ENCODE data around the gene MPZ. TPM values are rescaled to one million over a fixed set of nuclear protein-coding genes. Genes with fewer than 3 reads are reported as not detected.

The MPZ gene
- total and polyA plus RNA-seq, 10 of the 15 experiments (the other 5 are each of a cell fraction or from before 2014, with no cell fraction given): 0.09 to 6.9 (median 4.7) TPM

DNA sequence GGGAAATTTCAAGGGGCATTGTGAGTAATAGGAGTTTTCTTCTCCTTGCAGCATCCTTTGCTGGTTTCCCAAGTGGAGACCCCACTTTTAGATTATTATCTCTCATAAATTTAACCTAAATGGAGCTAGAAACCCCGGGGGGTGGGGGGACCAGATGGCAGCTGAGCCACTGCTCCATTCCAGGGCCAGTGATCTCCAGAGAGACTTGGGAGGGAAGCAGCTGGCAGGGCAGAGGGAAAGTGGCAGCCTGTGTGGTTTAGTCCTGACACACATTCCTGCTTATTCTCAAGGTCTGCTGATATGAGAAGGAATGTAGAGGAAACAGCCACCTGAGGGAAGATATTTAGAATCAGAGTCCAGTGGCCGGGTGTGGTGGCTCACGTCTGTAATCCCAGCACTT lies 34.9 kb downstream of the MPZ start:
- no TSS peak for BruUV-seq (replicated peaks)
- intact Hi-C loops (cut with micrococcal nuclease; ENCODE audit: unreplicated experiment) (no loop called here), in situ Hi-C loops (cut with MboI) (no loop called here)
- Histone ChIP-seq H3K9ac (ENCODE audit: control insufficient read depth, insufficient read depth, low read length) (no peak overlapping the region), H2AFZ (ENCODE audit: control insufficient read depth, low read depth, low read length) (no peak overlapping the region), H3K9me3 (replicated peaks; ENCODE audit: control insufficient read depth, insufficient read depth, low read length) (no peaks in the 10 kb centered on the region), H3K4me3 (no peak overlapping the region), H3K27me3 (replicated peaks in 1 of 2; ENCODE audit: control insufficient read depth in 2 of 2, insufficient read depth in 2 of 2, low read length in 1 of 2) (no peaks in the 10 kb centered on the region; a peak in 1 of 4 replicates), H3K36me3 (ENCODE audit: control insufficient read depth in 2 of 2, insufficient read depth in 2 of 2, low read length in 1 of 2) (no peaks in the 10 kb centered on the region), H3K4me1 (ENCODE audit: control insufficient read depth, insufficient read depth, low read length) (no peaks in the 10 kb centered on the region), H3K79me2 (ENCODE audit: control insufficient read depth, insufficient read depth, low read length) (no peaks in the 10 kb centered on the region), H3K4me2 (ENCODE audit: control insufficient read depth, insufficient read depth) (no peak overlapping the region), H4K20me1 (ENCODE audit: control insufficient read depth, insufficient read depth) (no peaks in the 10 kb centered on the region), H3K27ac (ENCODE audit: control insufficient read depth, insufficient read depth) (no peak overlapping the region)
- 35% methylated on average over 3 of the region's 3 CpGs for WGBS (ENCODE audit: insufficient coverage, insufficient replicate concordance, low lambda C conversion rate, missing lambda C conversion rate)
- ATAC-seq: no peak
- RAD21 ChIA-PET (ENCODE audit: unreplicated experiment): no interaction called here
- POLR2A ChIA-PET: no interaction called here
- SMC1A ChIA-PET (ENCODE audit: uncharacterized antibody, unreplicated experiment): interaction anchor here (1.2 kb wide), 1 partner anchor 16 kb away, joined by 3 read pairs; no protein-coding TSS in a partner anchor
- TF ChIP-seq, protein P1, sequence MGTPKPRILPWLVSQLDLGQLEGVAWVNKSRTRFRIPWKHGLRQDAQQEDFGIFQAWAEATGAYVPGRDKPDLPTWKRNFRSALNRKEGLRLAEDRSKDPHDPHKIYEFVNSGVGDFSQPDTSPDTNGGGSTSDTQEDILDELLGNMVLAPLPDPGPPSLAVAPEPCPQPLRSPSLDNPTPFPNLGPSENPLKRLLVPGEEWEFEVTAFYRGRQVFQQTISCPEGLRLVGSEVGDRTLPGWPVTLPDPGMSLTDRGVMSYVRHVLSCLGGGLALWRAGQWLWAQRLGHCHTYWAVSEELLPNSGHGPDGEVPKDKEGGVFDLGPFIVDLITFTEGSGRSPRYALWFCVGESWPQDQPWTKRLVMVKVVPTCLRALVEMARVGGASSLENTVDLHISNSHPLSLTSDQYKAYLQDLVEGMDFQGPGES (IDR thresholded peaks at IDR 0.05): no peak
- TF ChIP-seq CHD2 (IDR thresholded peaks at IDR 0.05; ENCODE audit: borderline replicate concordance, low read depth, low read length) (no peak), SIN3A (IDR thresholded peaks at IDR 0.05; ENCODE audit: low read depth, low read length) (no peak), TCF7 (IDR thresholded peaks at IDR 0.05; ENCODE audit: borderline replicate concordance) (no peak), BMI1 (IDR thresholded peaks at IDR 0.05; ENCODE audit: borderline replicate concordance) (no peak), LARP7 (IDR thresholded peaks at IDR 0.05) (no peak), DPF2 (IDR thresholded peaks at IDR 0.05) (no peak), PAX5 (IDR thresholded peaks at IDR 0.05; ENCODE audit: borderline replicate concordance, low read depth, low read length) (no peak), NRF1 (conservative IDR thresholded peaks at IDR 0.05; ENCODE audit: low read depth, low read length) (no peak), ZNF207 (IDR thresholded peaks at IDR 0.05; ENCODE audit: borderline replicate concordance) (no peak)
- DNase-seq (ENCODE audit: low read depth, low spot score): no peak
- no peak for FAIRE-seq
- CTCF ChIA-PET: interaction anchor here (0.6 to 4.0 kb wide), 3 partner anchors 16 to 107 kb away, joined by 3 to 14 read pairs (median 4); no protein-coding TSS in a partner anchor
